AG04449 (cell line): Measurements from ENCODE around the gene EEFSEC.

Experiments
- CTCF ChIA-PET: fragments of 350-600 bp; formaldehyde crosslinking; extraction: SDS; loops from one replicate; lab custom pipeline; 2021; ENCODE audit warnings: antibody characterized with exemption; lab: Yijun Ruan, JAX
- POLR2A ChIA-PET: fragments of 400-600, 350-600 bp; formaldehyde crosslinking; extraction: SDS; loops from one replicate; lab custom pipeline; 2020; ENCODE audit warnings: antibody characterized with exemption, inconsistent platforms; lab: Yijun Ruan, JAX
- DNase-seq: peaks from one replicate; pipeline ENCODE4 v3.0.0-alpha.2; 2010; ENCODE audit warnings: low read depth, low spot score
- H3K4me3 ChIP-seq: 2 replicates; pipeline ENCODE4 v1.5.1; 2011; ENCODE audit warnings: low read depth, mild to moderate bottlenecking, control low read depth, low read length
- CTCF ChIP-seq: IDR thresholded peaks from one replicate; pipeline ENCODE4 v1.5.1; 2011; ENCODE audit warnings: mild to moderate bottlenecking, moderate library complexity, low read length, control low read depth, inconsistent platforms; ENCODE audit not compliant: insufficient read depth; ENCODE audit errors: missing control alignments

EEFSEC gene

GRCh38 chr3:128273841-128274573 is 120.7 kb downstream of the EEFSEC start:
- POLR2A ChIA-PET = no interaction called here
- no peak for TF ChIP-seq CTCF

GRCh38 chr3:128274837-128275236 is 121.6 kb downstream of the EEFSEC start:
- CTCF ChIA-PET = interaction anchor here (0.9 to 1.6 kb wide), 5 partner anchors 9 to 48 kb away, joined by 3 to 5 read pairs (median 3); no protein-coding TSS in a partner anchor
- peak; percentile 16 for TF ChIP-seq CTCF
- DNase-seq = peak; percentile 63
- POLR2A ChIA-PET = no interaction called here
- no peak overlapping the region for H3K4me3 ChIP-seq

More at GRCh38 chr3:128273841-128274573, 120.7 kb downstream of the EEFSEC start:
- DNase-seq = no peak
- H3K4me3 ChIP-seq = no peak overlapping the region
- CTCF ChIA-PET = interaction anchor here (1.0 to 1.6 kb wide), 2 partner anchors 32 to 40 kb away, joined by 3 to 5 read pairs; no protein-coding TSS in a partner anchor

DNA sequence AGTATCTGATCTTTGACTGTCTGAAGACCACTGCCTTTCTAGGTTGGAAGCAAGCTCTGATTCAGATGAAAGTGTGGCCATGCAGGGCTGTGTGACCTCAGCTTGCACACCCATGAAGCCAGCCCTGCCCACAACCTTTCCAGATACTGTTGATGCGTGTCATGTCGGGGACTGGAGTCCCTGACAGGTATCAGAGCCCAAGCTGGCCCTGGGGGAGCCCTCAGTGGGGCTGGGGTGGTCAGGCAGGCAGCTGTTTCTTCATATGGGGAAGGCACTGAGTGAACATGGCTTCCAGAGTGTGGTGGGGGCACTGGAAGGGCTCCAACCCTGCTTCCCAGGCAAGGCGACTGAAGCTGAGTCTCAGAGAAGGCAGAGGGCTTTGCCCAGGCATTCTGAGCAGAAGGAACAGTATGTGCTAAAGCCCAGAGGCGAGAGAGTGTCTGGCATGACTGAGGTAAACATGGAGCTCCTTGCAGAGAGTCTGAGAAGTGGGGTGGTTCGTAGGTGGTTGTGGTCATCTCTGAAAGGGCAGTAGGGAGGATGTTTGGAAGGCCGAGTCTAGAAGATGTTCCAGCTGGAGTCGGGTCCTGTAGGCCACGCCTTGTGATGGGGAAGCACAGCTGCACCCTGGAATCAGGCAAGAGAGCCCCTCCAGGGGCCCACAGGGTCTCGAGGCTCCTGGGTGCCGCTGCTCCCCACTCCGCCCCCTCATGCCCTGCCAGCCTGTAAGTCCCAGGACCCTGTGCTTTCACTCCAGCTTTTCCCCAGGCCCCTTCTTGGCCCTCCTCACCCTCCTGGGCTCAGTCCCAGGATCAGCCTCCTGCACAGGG is 122.2 kb downstream of the EEFSEC start:
- H3K4me3 ChIP-seq = no peak overlapping the region
- CTCF ChIA-PET = interaction anchor here (0.9 to 1.6 kb wide), 4 partner anchors 10 to 49 kb away, joined by 3 to 5 read pairs (median 3); no protein-coding TSS in a partner anchor
- no peak for TF ChIP-seq CTCF
- no peak for DNase-seq
- POLR2A ChIA-PET = no interaction called here

GRCh38 chr3:128276146-128276435 is 122.8 kb downstream of the EEFSEC start:
- POLR2A ChIA-PET = no interaction called here
- CTCF ChIA-PET = interaction anchor here (1.5 kb wide), 1 partner anchor 50 kb away, joined by 3 read pairs; no protein-coding TSS in a partner anchor
- H3K4me3 ChIP-seq = no peak overlapping the region
- DNase-seq = no peak
- TF ChIP-seq CTCF = no peak

DNA sequence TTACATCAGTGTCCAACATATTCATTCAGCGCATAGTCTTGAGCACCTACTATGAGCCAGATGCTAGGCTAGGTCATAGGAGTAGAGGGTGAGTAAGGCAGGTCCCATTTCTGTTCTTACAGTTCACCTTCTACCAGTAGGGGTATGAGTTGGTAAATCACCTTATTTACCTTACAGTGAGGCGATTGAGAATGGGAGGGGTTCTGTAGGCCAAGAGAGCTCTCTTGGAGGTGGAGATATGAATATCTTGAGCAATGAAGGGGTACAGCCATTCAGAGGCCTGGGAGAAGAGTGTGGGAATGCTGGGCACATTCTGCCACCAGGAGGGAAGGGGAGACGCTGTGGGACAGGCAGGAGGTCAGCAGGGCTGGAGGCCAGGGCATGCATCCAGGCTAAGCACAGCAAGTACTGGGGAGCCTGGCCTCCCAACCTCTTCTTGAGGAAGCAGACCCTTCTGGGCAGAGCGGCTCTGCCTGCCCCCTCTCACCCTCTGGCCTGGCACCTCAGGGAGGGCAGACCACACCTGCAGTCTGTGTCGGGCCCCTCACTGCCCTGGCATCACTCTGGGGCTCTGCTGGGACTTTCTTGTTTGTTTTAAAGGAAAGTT is 123.4 kb downstream of the EEFSEC start:
- DNase-seq = no peak
- no peak for TF ChIP-seq CTCF
- ChIA-PET POLR2A (no interaction called here), CTCF (no interaction called here)
- no peak overlapping the region for H3K4me3 ChIP-seq
